ENCODE data around the gene SEMA3G.

GRCh38 chr3:52451237-52452083 is 6.6 kb upstream of the SEMA3G start:
- TF ChIP-seq, protein P1, sequence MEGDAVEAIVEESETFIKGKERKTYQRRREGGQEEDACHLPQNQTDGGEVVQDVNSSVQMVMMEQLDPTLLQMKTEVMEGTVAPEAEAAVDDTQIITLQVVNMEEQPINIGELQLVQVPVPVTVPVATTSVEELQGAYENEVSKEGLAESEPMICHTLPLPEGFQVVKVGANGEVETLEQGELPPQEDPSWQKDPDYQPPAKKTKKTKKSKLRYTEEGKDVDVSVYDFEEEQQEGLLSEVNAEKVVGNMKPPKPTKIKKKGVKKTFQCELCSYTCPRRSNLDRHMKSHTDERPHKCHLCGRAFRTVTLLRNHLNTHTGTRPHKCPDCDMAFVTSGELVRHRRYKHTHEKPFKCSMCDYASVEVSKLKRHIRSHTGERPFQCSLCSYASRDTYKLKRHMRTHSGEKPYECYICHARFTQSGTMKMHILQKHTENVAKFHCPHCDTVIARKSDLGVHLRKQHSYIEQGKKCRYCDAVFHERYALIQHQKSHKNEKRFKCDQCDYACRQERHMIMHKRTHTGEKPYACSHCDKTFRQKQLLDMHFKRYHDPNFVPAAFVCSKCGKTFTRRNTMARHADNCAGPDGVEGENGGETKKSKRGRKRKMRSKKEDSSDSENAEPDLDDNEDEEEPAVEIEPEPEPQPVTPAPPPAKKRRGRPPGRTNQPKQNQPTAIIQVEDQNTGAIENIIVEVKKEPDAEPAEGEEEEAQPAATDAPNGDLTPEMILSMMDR (IDR thresholded peaks at IDR 0.05; ENCODE audit: poor library complexity, severe bottlenecking), result no peak
- TF ChIP-seq EP300 (conservative IDR thresholded peaks at IDR 0.05; ENCODE audit: poor library complexity, severe bottlenecking) (no peak), MXI1 (conservative IDR thresholded peaks at IDR 0.05; ENCODE audit: poor library complexity, severe bottlenecking) (no peak), EZH2 (IDR thresholded peaks at IDR 0.05; ENCODE audit: borderline replicate concordance, insufficient read depth, low read length, poor library complexity, severe bottlenecking) (no peak)

Measured in neural cell (in vitro differentiated cells).